Panc1 (cell line): ENCODE results near the gene RAB15. TPM values are rescaled to one million over a fixed set of nuclear protein-coding genes. Genes with fewer than 3 reads are reported as not detected.

ENCODE experiments used
- ATAC-seq: fragments of 200-7000 bp; cut with Tn5 transposase; 2 replicates; pipeline ENCODE4 v1.9.1; 2020; ENCODE audit warnings: mild to moderate bottlenecking, moderate library complexity
- BruUV-seq: library from RNA; stranded (reverse); fragments of 400-500 nt; replicated peaks from 2 replicates; lab custom pipeline; 2021; lab: Mats Ljungman, UMichigan
- CTCF ChIA-PET: fragments of 300-600 bp; sonication (Branson Sonifier 250); formaldehyde crosslinking; loops from one replicate; lab custom pipeline; 2022; ENCODE audit warnings: antibody characterized with exemption; lab: Charles Lee
- POLR2A ChIA-PET: fragments of 300-600 bp; sonication (Branson Sonifier 250); formaldehyde crosslinking; loops from one replicate; lab custom pipeline; 2022; ENCODE audit warnings: antibody characterized with exemption; lab: Charles Lee
- DNase-seq: peaks from one replicate; pipeline ENCODE4 v3.0.0-alpha.2; 2010; ENCODE audit warnings: low read depth, low spot score
- H3K27ac ChIP-seq: 2 replicates; pipeline ENCODE4 v1.5.1; 2011; ENCODE audit warnings: mild to moderate bottlenecking, low read length, inconsistent platforms
- H3K27me3 ChIP-seq: fragments of 200-500 bp; sonication (Bioruptor generic); 2 replicates; pipeline ENCODE4 v1.6.0; 2014; ENCODE audit warnings: low read length, inconsistent platforms; ENCODE audit not compliant: control insufficient read depth, insufficient read depth
- H3K36me3 ChIP-seq: fragments of 200-500 bp; sonication (Bioruptor generic); 2 replicates; pipeline ENCODE4 v1.5.1; 2014; ENCODE audit warnings: inconsistent platforms, mild to moderate bottlenecking, low read length, moderate library complexity; ENCODE audit not compliant: control insufficient read depth, insufficient read depth
- H3K4me1 ChIP-seq: 2 replicates; pipeline ENCODE4 v1.5.1; 2011; ENCODE audit warnings: inconsistent platforms, mild to moderate bottlenecking, low read length, moderate library complexity; ENCODE audit not compliant: control insufficient read depth, insufficient read depth
- H3K4me3 ChIP-seq, 2 experiments: 2 replicates each; pipeline ENCODE4 v1.5.1; 2011 to 2012; ENCODE audit warnings: low read depth in 2 of 2, low read length in 2 of 2, mild to moderate bottlenecking in 2 of 2, inconsistent platforms in 1 of 2, moderate library complexity in 1 of 2
- H3K9me3 ChIP-seq: fragments of 200-500 bp; sonication (Bioruptor generic); 2 replicates; pipeline ENCODE4 v1.5.1; 2014; ENCODE audit warnings: low read depth, mild to moderate bottlenecking, inconsistent platforms, low read length, moderate library complexity; ENCODE audit not compliant: control insufficient read depth, insufficient read depth
- CTCF ChIP-seq: fragments of 450-650 bp; IDR thresholded peaks from 2 replicates; pipeline ENCODE4 v1.5.1; 2017; ENCODE audit warnings: mild to moderate bottlenecking
- POLR2AphosphoS5 ChIP-seq: IDR thresholded peaks from 2 replicates; pipeline ENCODE4 v1.6.1; 2012; ENCODE audit warnings: mild to moderate bottlenecking, low read depth, low read length, moderate library complexity
- REST ChIP-seq, 2 experiments: IDR thresholded peaks; 2 replicates each; pipeline ENCODE4 v1.6.1; 2011 to 2012; ENCODE audit warnings: low read depth in 2 of 2, control low read depth in 1 of 2, low read length in 1 of 2, mild to moderate bottlenecking in 1 of 2, moderate library complexity in 1 of 2; ENCODE audit not compliant: insufficient read depth in 1 of 2
- SIN3A ChIP-seq: IDR thresholded peaks from 2 replicates; pipeline ENCODE4 v1.6.1; 2012; ENCODE audit warnings: low read depth, mild to moderate bottlenecking, low read length, moderate library complexity, borderline replicate concordance; ENCODE audit not compliant: insufficient read depth
- TCF7L2 ChIP-seq: IDR thresholded peaks from 2 replicates; pipeline ENCODE4 v1.6.1; 2011; ENCODE audit warnings: mild to moderate bottlenecking, low read depth, low read length, inconsistent platforms
- in situ Hi-C: cut with HindIII; loops from 2 replicates; pipeline ENCODE4 v1.10.0; 2016; ENCODE audit warnings: low sequenced_read_pairs, low pct_unique_long_range_greater_than_20kb
- intact Hi-C: fragments of 100-400 bp; cut with micrococcal nuclease; formaldehyde crosslinking; loops from one replicate; pipeline ENCODE4 v1.10.0; 2022; ENCODE audit not compliant: unreplicated experiment
- total RNA-seq: library from RNA; stranded (reverse); gene quantifications from one replicate; pipeline ENCODE4 v1.2.1, GENCODE V29; 2021; ENCODE audit not compliant: unreplicated experiment

The RAB15 gene
- total RNA-seq, 1 experiment from 2014 or later = 6.0 TPM

- no TSS peak for BruUV-seq
- Histone ChIP-seq H3K27me3 (no peaks in the 10 kb centered on the region), H3K4me3 (no peak overlapping the region), H3K4me1 (no peaks in the 10 kb centered on the region), H3K9me3 (no peaks in the 10 kb centered on the region), H3K36me3 (peaks cover 26% of the 10 kb centered on the region), H3K27ac (no peak overlapping the region)
- TF ChIP-seq SIN3A (no peak), POLR2AphosphoS5 (no peak), TCF7L2 (no peak), REST (IDR thresholded peaks at IDR 0.05; ENCODE audit: insufficient read depth in 1 of 2, low read depth in 2 of 2, low read length in 1 of 2) (no peak), CTCF (no peak)
- DNase-seq (no peak), ATAC-seq (no peak)
- CTCF ChIA-PET = no interaction called here
- in situ Hi-C loops (no loop called here), intact Hi-C loops (no loop called here)
- POLR2A ChIA-PET = no interaction called here
These were observed 36.6 kb downstream of the RAB15 start for GRCh38 chr14:64935508-64935907.

- ATAC-seq (no peak), DNase-seq (no peak)
- Histone ChIP-seq H3K4me3 (no peak overlapping the region), H3K9me3 (no peaks in the 10 kb centered on the region), H3K27me3 (no peaks in the 10 kb centered on the region), H3K27ac (no peak overlapping the region), H3K36me3 (peaks cover 29% of the 10 kb centered on the region), H3K4me1 (no peaks in the 10 kb centered on the region)
- BruUV-seq = TSS peak; percentile 57
- in situ Hi-C loops (no loop called here), intact Hi-C loops (no loop called here)
- ChIA-PET CTCF (no interaction called here), POLR2A (interaction anchor here (0.6 kb wide), 1 partner anchor 9 kb away, joined by 11 read pairs; no protein-coding TSS in a partner anchor)
- TF ChIP-seq REST (IDR thresholded peaks at IDR 0.05; ENCODE audit: insufficient read depth in 1 of 2, low read depth in 2 of 2, low read length in 1 of 2) (no peak), SIN3A (no peak), POLR2AphosphoS5 (no peak), TCF7L2 (no peak), CTCF (no peak)
These were observed 37.7 kb downstream of the RAB15 start for GRCh38 chr14:64934338-64934929.
